Measurements from ENCODE around the gene CLDN3. TPM values are rescaled to one million over a fixed set of nuclear protein-coding genes. Genes with fewer than 3 reads are reported as not detected.

Gene CLDN3
- under 1 TPM in 2 of 5 donors, not detected in 3; 0.26 to 0.50 TPM for total RNA-seq
- total RNA-seq (2013): not detected
- total RNA-seq: 0 to 0.04 (median 0) reads per million in 29 experiments

DNA sequence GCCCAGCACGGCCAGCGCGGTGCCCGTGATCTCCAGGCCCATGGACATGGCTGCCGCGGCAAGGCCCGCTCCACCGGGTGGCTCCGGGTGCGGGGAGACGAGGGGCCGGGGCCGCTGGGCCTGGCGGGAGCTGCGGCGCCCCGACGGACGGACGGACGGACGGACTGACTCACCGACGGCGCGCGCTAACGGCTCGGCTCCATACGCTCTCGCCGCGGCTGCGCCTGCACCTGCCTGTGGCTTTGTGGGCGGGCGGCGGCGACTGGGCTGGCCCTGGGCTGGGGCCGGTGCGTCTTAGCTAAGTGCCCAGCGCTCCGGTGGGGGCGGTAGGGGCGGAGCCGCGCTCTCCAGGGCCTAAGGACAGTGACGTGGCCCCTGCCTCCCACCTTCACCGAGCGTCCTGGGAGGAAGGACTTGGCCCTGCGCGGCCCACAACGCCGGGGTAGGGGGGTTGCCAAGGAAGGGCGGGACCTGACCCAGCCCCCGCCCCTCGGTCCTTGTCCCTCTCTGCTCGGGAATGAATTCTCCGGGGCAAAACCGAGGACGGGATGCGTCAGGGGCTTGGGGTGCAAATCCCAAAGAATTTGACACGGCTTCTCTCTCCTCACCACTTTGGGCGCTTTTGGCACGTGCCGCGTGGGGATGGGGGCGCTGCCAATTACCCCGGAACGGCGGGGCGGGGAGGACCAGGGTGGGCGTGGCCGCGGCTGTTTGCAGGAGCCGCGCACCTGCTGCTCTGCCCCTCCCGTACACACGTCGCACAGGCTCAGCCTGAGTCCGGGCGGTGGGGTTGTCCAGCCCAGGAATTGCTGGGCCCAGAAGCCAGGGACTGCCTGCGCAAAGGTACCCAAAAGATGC, at the start of gene CLDN3:
TSS of gene CLDN3 (minus strand) at position 269 of the 858 bp plus-strand sequence. CDS start at position 48, 221 bp downstream.
- H3K36me3 Mint-ChIP-seq: no peaks in the 10 kb centered on the region
- Histone ChIP-seq H3K27ac (ENCODE audit: low read length) (no peak within 1 kb of the TSS), H3K9me3 (no peaks in the 10 kb centered on the region), H3K4me1 (ENCODE audit: control insufficient read depth in 1 of 2, extremely low read depth in 1 of 2, insufficient read depth in 2 of 2, low read length in 2 of 2) (peaks cover 0 to 15% of the 10 kb centered on the region in 2 experiments), H3K27me3 (replicated peaks in 1 of 2; ENCODE audit: control insufficient read depth in 2 of 2, extremely low read depth in 1 of 2, insufficient read depth in 2 of 2, low read length in 1 of 2) (peaks cover 2 to 66% of the 10 kb centered on the region in 2 experiments), H3K36me3 (ENCODE audit: control insufficient read depth in 2 of 2, extremely low read depth in 1 of 2, insufficient read depth in 1 of 2, low read length in 1 of 2) (no peaks in the 10 kb centered on the region), H3K4me3 (ENCODE audit: control insufficient read depth in 1 of 2, extremely low read depth in 1 of 2, low read length in 1 of 2) (peak within 1 kb of the TSS; percentile 17 to 55)
- H3K27ac Mint-ChIP-seq: no peak within 1 kb of the TSS
- ATAC-seq (replicated peaks in 1 of 4) (peak in 1 of 4 experiments; percentile 49), DNase-seq (peak in 16 of 35 experiments; percentile 6 to 30 (median 10))
- CTCF ChIA-PET: interaction anchor here in 1 of 2 donors (0.5 kb wide), 1 partner anchor 47 kb away, joined by 5 read pairs; no protein-coding TSS in a partner anchor
- H3K4me3 Mint-ChIP-seq: peak within 1 kb of the TSS in 2 of 3 donors; percentile 13 to 59
- peaks cover 52 to 53% of the 10 kb centered on the region in 2 donors for H3K27me3 Mint-ChIP-seq
- WGBS (ENCODE audit: insufficient coverage): 3% methylated on average over 74 of the region's 82 CpGs
- POLR2A ChIA-PET: interaction anchor here in 1 of 2 donors (0.5 kb wide), 1 partner anchor 234 kb away, joined by 3 read pairs; no protein-coding TSS in a partner anchor
- H3K4me1 Mint-ChIP-seq: peaks cover 0 to 9% (median 6%) of the 10 kb centered on the region in 3 donors
- peaks cover 0 to 3% (median 0%) of the 10 kb centered on the region in 3 donors for H3K9me3 Mint-ChIP-seq

DNA sequence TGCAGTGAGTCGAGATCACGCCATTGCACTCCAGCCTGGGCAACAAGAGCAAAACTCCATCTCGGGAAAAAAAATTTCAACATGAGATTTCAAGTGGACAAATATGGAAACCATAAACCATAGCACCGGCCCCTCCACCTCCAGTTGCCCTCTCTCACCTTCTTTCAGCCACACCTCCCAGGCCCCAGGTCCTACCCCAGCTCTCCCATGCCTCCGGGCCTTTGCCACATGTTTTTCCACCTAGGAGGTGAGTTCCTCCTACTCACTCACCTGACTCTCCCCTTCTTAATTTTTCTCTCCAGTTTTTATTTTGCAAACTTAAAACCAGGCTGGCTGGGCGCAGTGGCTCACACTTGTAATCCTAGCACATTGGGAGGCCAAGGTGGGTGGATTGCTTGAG, 47.1 kb upstream of the CLDN3 start:
- peaks cover 2 to 4% (median 3%) of the 10 kb centered on the region in 3 donors for H3K9me3 Mint-ChIP-seq
- no peak overlapping the region for H3K4me3 Mint-ChIP-seq
- POLR2A ChIA-PET: no interaction called here
- CTCF ChIA-PET: no interaction called here
- DNase-seq (no peak), ATAC-seq (replicated peaks in 1 of 4) (no peak)
- Histone ChIP-seq H3K27me3 (replicated peaks in 1 of 2; ENCODE audit: control insufficient read depth in 2 of 2, extremely low read depth in 1 of 2, insufficient read depth in 2 of 2, low read length in 1 of 2) (peaks cover 0 to 28% of the 10 kb centered on the region in 2 experiments), H3K4me3 (ENCODE audit: control insufficient read depth in 1 of 2, extremely low read depth in 1 of 2, low read length in 1 of 2) (no peak overlapping the region), H3K9me3 (no peaks in the 10 kb centered on the region), H3K36me3 (ENCODE audit: control insufficient read depth in 2 of 2, extremely low read depth in 1 of 2, insufficient read depth in 1 of 2, low read length in 1 of 2) (no peaks in the 10 kb centered on the region), H3K4me1 (ENCODE audit: control insufficient read depth in 1 of 2, extremely low read depth in 1 of 2, insufficient read depth in 2 of 2, low read length in 2 of 2) (no peaks in the 10 kb centered on the region), H3K27ac (ENCODE audit: low read length) (no peak overlapping the region)
- no peaks in the 10 kb centered on the region for H3K4me1 Mint-ChIP-seq
- H3K27me3 Mint-ChIP-seq: peaks cover 14 to 16% of the 10 kb centered on the region in 2 donors
- 89% methylated on average over 5 of the region's 6 CpGs for WGBS (ENCODE audit: insufficient coverage)
- H3K27ac Mint-ChIP-seq: no peak overlapping the region
- H3K36me3 Mint-ChIP-seq: no peaks in the 10 kb centered on the region

- no peaks in the 10 kb centered on the region for H3K9me3 ChIP-seq
- no peak overlapping the region for H3K27ac Mint-ChIP-seq
- CTCF ChIA-PET: interaction anchor here in 1 of 2 donors (0.6 to 1.6 kb wide), 2 partner anchors 11 to 17 kb away, joined by 3 read pairs; no protein-coding TSS in a partner anchor
- no peak overlapping the region for H3K27ac ChIP-seq (ENCODE audit: low read length)
- no peak overlapping the region for H3K4me3 ChIP-seq (ENCODE audit: control insufficient read depth in 1 of 2, extremely low read depth in 1 of 2, low read length in 1 of 2)
- 79% methylated on average over 7 of the region's 8 CpGs for WGBS (ENCODE audit: insufficient coverage)
- H3K4me1 ChIP-seq (ENCODE audit: control insufficient read depth in 1 of 2, extremely low read depth in 1 of 2, insufficient read depth in 2 of 2, low read length in 2 of 2): no peaks in the 10 kb centered on the region
- POLR2A ChIA-PET: no interaction called here
- no peaks in the 10 kb centered on the region for H3K4me1 Mint-ChIP-seq
- no peak overlapping the region for H3K4me3 Mint-ChIP-seq
- DNase-seq: no peak
- no peak for ATAC-seq (replicated peaks in 1 of 4)
- H3K9me3 Mint-ChIP-seq: peaks cover 2 to 4% (median 3%) of the 10 kb centered on the region in 3 donors
- no peaks in the 10 kb centered on the region for H3K36me3 Mint-ChIP-seq
- H3K27me3 ChIP-seq (replicated peaks in 1 of 2; ENCODE audit: control insufficient read depth in 2 of 2, extremely low read depth in 1 of 2, insufficient read depth in 2 of 2, low read length in 1 of 2): peaks cover 0 to 37% of the 10 kb centered on the region in 2 experiments
- no peaks in the 10 kb centered on the region for H3K36me3 ChIP-seq (ENCODE audit: control insufficient read depth in 2 of 2, extremely low read depth in 1 of 2, insufficient read depth in 1 of 2, low read length in 1 of 2)
- H3K27me3 Mint-ChIP-seq: peaks cover 10 to 18% of the 10 kb centered on the region in 2 donors
These were observed 45.4 kb upstream of the CLDN3 start for GRCh38 chr7:73815436-73815835.

DNA sequence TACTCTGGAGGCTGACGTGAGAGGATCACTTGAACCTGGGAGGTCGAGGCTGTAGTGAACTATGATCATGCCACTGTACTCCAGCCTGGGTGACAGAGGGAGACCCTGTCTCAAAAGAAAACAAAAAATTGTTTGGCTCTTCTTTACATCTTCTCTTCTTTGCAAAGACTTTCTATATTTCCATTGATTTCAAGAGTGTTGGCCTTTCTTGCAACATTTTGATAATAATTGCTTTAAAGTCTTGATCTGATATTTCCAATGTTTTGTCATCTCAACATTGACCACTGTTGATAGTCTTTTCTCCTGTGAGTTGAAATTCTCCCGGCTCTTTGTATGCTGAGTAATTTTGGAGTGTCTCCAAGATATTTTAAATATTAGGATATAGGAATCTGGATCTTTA, 42.9 kb upstream of the CLDN3 start:
- H3K27ac Mint-ChIP-seq: no peak overlapping the region
- ChIA-PET CTCF (no interaction called here), POLR2A (interaction anchor here in 1 of 2 donors (0.6 kb wide), 1 partner anchor 45 kb away, joined by 10 read pairs; no protein-coding TSS in a partner anchor)
- H3K27me3 ChIP-seq (replicated peaks in 1 of 2; ENCODE audit: control insufficient read depth in 2 of 2, extremely low read depth in 1 of 2, insufficient read depth in 2 of 2, low read length in 1 of 2): peaks cover 0 to 40% of the 10 kb centered on the region in 2 experiments
- H3K4me3 ChIP-seq (ENCODE audit: control insufficient read depth in 1 of 2, extremely low read depth in 1 of 2, low read length in 1 of 2): no peak overlapping the region
- H3K4me1 ChIP-seq (ENCODE audit: control insufficient read depth in 1 of 2, extremely low read depth in 1 of 2, insufficient read depth in 2 of 2, low read length in 2 of 2): no peaks in the 10 kb centered on the region
- no peaks in the 10 kb centered on the region for H3K9me3 ChIP-seq
- DNase-seq (no peak), ATAC-seq (replicated peaks in 1 of 4) (no peak)
- peaks cover 2 to 4% (median 3%) of the 10 kb centered on the region in 3 donors for H3K9me3 Mint-ChIP-seq
- no peak overlapping the region for H3K27ac ChIP-seq (ENCODE audit: low read length)
- H3K4me3 Mint-ChIP-seq: no peak overlapping the region
- no peaks in the 10 kb centered on the region for H3K36me3 Mint-ChIP-seq
- no peaks in the 10 kb centered on the region for H3K36me3 ChIP-seq (ENCODE audit: control insufficient read depth in 2 of 2, extremely low read depth in 1 of 2, insufficient read depth in 1 of 2, low read length in 1 of 2)
- no peaks in the 10 kb centered on the region for H3K4me1 Mint-ChIP-seq
- H3K27me3 Mint-ChIP-seq: peaks cover 3 to 18% of the 10 kb centered on the region in 2 donors
- WGBS (ENCODE audit: insufficient coverage): 80% methylated on average over 2 of the region's 3 CpGs

GRCh38 chr7:73811760-73812168, 41.7 kb upstream of the CLDN3 start:
- H3K4me1 Mint-ChIP-seq: no peaks in the 10 kb centered on the region
- CTCF ChIA-PET: interaction anchor here (0.7 to 0.8 kb wide), 2 partner anchors 42 to 43 kb away, joined by 3 to 4 read pairs; no protein-coding TSS in a partner anchor

DNA sequence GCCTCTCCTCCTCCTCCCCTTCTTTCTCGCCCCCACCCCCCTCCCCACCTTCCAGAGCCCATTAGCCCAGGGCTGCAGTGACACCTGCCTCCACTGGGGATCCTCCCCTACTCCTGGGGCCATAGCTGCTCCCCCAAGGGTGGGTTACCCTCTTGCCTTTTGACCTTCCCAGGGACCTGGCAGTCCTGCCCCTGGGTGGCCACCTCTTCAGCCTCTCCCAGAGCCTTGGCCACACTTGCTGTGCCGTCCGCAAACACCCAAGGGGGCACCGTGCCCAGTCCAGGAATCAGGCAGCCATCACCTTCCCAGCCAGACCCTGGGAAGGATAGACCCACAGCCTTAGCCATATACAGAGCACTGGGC, 40.9 kb upstream of the CLDN3 start:
- CTCF ChIA-PET: no interaction called here
- H3K27ac ChIP-seq (ENCODE audit: low read length): no peak overlapping the region
- no peak overlapping the region for H3K4me3 Mint-ChIP-seq
- no peaks in the 10 kb centered on the region for H3K4me1 Mint-ChIP-seq
- H3K9me3 Mint-ChIP-seq: peaks cover 2 to 4% (median 3%) of the 10 kb centered on the region in 3 donors
- POLR2A ChIA-PET: interaction anchor here in 1 of 2 donors (0.6 kb wide), 1 partner anchor 44 kb away, joined by 3 read pairs; no protein-coding TSS in a partner anchor
- no peaks in the 10 kb centered on the region for H3K9me3 ChIP-seq
- no peak for ATAC-seq (replicated peaks in 1 of 4)
- H3K27ac Mint-ChIP-seq: no peak overlapping the region
- DNase-seq: no peak
- WGBS (ENCODE audit: insufficient coverage): 26% methylated on average over 2 of the region's 4 CpGs
- H3K4me3 ChIP-seq (ENCODE audit: control insufficient read depth in 1 of 2, extremely low read depth in 1 of 2, low read length in 1 of 2): no peak overlapping the region
- peaks cover 0 to 29% of the 10 kb centered on the region in 2 experiments for H3K27me3 ChIP-seq (replicated peaks in 1 of 2; ENCODE audit: control insufficient read depth in 2 of 2, extremely low read depth in 1 of 2, insufficient read depth in 2 of 2, low read length in 1 of 2)
- H3K36me3 ChIP-seq (ENCODE audit: control insufficient read depth in 2 of 2, extremely low read depth in 1 of 2, insufficient read depth in 1 of 2, low read length in 1 of 2): no peaks in the 10 kb centered on the region
- H3K4me1 ChIP-seq (ENCODE audit: control insufficient read depth in 1 of 2, extremely low read depth in 1 of 2, insufficient read depth in 2 of 2, low read length in 2 of 2): no peaks in the 10 kb centered on the region
- peaks cover 3 to 15% of the 10 kb centered on the region in 2 donors for H3K27me3 Mint-ChIP-seq
- H3K36me3 Mint-ChIP-seq: no peaks in the 10 kb centered on the region

More at GRCh38 chr7:73811760-73812168, 41.7 kb upstream of the CLDN3 start:
- Histone ChIP-seq H3K9me3 (no peaks in the 10 kb centered on the region), H3K4me3 (ENCODE audit: control insufficient read depth in 1 of 2, extremely low read depth in 1 of 2, low read length in 1 of 2) (no peak overlapping the region), H3K4me1 (ENCODE audit: control insufficient read depth in 1 of 2, extremely low read depth in 1 of 2, insufficient read depth in 2 of 2, low read length in 2 of 2) (no peaks in the 10 kb centered on the region), H3K27ac (ENCODE audit: low read length) (no peak overlapping the region), H3K36me3 (ENCODE audit: control insufficient read depth in 2 of 2, extremely low read depth in 1 of 2, insufficient read depth in 1 of 2, low read length in 1 of 2) (no peaks in the 10 kb centered on the region), H3K27me3 (replicated peaks in 1 of 2; ENCODE audit: control insufficient read depth in 2 of 2, extremely low read depth in 1 of 2, insufficient read depth in 2 of 2, low read length in 1 of 2) (peaks cover 0 to 35% of the 10 kb centered on the region in 2 experiments)
- WGBS (ENCODE audit: insufficient coverage): 9% methylated on average over 8 of the region's 11 CpGs
- POLR2A ChIA-PET: no interaction called here
- peaks cover 2 to 4% (median 3%) of the 10 kb centered on the region in 3 donors for H3K9me3 Mint-ChIP-seq
- no peaks in the 10 kb centered on the region for H3K36me3 Mint-ChIP-seq
- DNase-seq: peak in 29 of 35 experiments; percentile 5 to 61 (median 32)
- H3K27me3 Mint-ChIP-seq: peaks cover 3 to 15% of the 10 kb centered on the region in 2 donors
- no peak overlapping the region for H3K4me3 Mint-ChIP-seq
- H3K27ac Mint-ChIP-seq: no peak overlapping the region
- peak; percentile 61 to 83 (median 74) for ATAC-seq (replicated peaks in 1 of 4)

Data from T-cell (primary cell).